Coronary artery (tissue), 2 donors: ENCODE measurements around the gene TRABD2B.

Experiments used
- DNase-seq: peaks from one replicate; pipeline ENCODE4 v3.0.0-alpha.2; 2017; ENCODE audit warnings: low spot score
- H3K27ac ChIP-seq, 2 donors: fragments of 200-600 bp; sonication (generic); one replicate each; pipeline ENCODE4 v1.5.1; 2016 to 2019
- H3K4me3 ChIP-seq: fragments of 200-600 bp; sonication (generic); 2 replicates; pipeline ENCODE4 v1.5.1; 2016; ENCODE audit warnings: mild to moderate bottlenecking, moderate library complexity
- TF ChIP-seq, protein P1 (sequence below): fragments of 200-600 bp; sonication (generic); IDR thresholded peaks from one replicate; pipeline ENCODE4 v1.5.1; 2019; ENCODE audit warnings: antibody characterized with exemption

Gene TRABD2B

DNA sequence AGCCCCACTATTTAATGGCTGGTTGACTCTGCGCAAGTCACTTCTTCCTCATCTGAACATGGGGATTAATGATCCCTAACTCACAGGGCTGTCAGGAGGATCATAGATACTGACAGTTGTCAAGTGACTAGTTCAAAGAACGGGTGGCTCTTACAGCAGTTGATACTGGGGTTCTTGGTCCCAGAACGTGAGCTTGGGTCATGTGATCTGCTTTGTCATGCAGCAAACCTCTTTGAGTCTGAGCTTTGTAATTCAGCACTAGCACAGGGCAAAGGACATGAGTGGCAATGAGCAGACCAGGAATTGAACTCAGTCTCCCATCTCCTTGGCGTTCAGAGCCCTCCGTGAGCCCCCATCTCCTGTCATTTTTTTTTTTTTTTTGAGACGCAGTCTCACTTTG is 64.4 kb downstream of the TRABD2B start:
- DNase-seq: no peak
- no peak overlapping the region for H3K27ac ChIP-seq
- no peak overlapping the region for H3K4me3 ChIP-seq
- TF ChIP-seq, protein P1, sequence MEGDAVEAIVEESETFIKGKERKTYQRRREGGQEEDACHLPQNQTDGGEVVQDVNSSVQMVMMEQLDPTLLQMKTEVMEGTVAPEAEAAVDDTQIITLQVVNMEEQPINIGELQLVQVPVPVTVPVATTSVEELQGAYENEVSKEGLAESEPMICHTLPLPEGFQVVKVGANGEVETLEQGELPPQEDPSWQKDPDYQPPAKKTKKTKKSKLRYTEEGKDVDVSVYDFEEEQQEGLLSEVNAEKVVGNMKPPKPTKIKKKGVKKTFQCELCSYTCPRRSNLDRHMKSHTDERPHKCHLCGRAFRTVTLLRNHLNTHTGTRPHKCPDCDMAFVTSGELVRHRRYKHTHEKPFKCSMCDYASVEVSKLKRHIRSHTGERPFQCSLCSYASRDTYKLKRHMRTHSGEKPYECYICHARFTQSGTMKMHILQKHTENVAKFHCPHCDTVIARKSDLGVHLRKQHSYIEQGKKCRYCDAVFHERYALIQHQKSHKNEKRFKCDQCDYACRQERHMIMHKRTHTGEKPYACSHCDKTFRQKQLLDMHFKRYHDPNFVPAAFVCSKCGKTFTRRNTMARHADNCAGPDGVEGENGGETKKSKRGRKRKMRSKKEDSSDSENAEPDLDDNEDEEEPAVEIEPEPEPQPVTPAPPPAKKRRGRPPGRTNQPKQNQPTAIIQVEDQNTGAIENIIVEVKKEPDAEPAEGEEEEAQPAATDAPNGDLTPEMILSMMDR: no peak

DNA sequence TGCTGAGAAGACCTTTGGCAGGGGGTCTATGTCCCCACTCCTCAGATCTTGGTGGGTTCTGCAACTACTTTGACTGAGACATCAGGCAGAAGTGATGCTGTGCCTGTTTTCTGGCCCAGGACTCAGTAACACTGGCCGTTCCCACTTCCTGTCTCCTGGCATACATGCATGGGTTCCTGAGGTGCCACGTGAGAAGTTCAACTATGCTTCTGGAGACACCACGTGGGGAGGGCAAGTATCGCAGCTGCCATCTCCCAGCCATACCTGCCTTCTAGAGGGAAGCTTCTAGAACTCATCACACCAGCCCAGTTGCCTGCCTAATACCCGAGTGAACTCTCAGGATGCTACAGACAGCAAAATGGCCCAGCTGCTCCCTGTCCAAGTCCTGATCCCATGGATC is 65.8 kb downstream of the TRABD2B start:
- no peak for DNase-seq
- peak overlapping the region in 1 of 2 donors; percentile 6 for H3K27ac ChIP-seq
- TF ChIP-seq, protein P1: no peak
- no peak overlapping the region for H3K4me3 ChIP-seq

DNA sequence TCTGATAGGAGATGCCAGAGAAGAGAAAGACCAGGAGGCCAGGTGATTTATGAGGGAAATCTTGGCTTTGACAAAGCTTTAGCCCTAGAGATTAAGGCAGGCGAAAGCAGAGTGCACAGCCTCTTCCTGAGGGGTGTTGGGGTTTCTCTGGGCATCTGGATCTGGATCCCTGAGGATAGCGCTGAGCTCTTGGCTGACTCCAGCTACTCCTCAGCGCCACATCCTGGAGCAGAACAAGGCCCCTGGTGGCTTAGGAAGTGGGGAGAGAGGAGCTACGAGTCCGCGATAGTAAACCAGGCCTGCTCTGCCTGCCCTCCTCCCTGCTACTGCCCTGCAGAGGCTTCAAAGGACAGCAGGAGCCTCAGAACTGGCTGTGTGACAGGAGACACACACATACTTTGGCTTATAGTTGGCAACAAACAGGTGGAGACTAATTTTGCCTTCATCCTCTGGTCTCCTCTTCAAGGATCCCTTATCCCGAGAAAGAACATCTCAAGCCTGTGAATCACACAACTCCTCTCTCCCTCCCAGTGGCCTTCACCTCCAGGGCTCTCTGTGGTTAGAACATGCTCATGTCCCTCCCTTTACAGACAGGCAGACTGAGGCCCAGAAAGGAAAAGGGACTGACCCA is 66.9 kb downstream of the TRABD2B start:
- Histone ChIP-seq H3K4me3 (no peak overlapping the region), H3K27ac (no peak overlapping the region)
- TF ChIP-seq, protein P1: no peak
- no peak for DNase-seq

DNA sequence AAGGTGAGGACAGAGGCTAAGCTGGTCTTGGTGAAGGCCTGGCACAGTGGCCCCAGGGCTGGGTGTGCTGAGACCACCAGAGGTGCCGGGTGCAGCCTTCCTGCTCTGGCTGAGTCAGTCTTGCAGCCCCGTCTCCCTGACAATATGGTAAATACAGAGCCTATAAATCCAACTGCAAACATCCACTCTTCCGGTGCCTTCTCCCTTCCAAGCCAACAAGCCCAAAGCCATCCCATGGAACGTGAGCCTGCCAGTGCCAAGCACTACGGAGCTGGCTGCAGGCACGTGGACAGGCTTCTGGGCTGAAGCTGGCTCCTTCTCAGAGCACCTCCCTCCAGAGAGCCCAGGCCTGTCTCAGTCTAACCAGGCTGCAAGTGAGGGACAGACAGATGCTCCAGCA is 70.0 kb downstream of the TRABD2B start:
- DNase-seq: no peak
- TF ChIP-seq, protein P1: no peak
- Histone ChIP-seq H3K27ac (peak overlapping the region in 1 of 2 donors; percentile 63), H3K4me3 (no peak overlapping the region)

DNA sequence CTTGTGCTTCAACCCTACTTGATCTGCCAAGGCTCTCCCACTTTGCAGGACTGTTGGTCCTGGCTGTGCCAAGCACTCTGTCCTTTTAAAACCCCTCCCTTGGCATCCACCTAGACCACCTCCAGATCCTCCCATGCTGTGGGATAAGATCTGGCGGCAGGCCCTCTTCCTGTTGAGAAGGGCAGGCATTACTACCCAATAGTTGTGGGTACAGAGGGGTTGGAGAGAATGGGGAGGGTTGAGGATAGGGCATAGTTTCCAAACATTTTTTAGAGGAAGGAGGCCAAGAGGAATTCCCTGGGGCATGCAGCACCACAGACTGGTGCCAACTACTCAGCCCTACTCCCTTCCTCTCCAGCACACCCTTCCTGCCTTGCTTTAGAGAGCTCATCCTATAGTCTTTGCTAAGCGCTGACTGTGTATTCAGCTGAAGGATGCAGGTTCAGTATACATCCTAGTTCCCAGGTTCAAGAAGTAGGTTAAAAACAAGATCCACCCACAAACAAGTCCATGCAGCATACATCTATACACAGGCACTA is 70.7 kb downstream of the TRABD2B start:
- no peak overlapping the region for H3K4me3 ChIP-seq
- H3K27ac ChIP-seq: peak overlapping the region in 1 of 2 donors; percentile 63
- TF ChIP-seq, protein P1: no peak
- no peak for DNase-seq

DNA sequence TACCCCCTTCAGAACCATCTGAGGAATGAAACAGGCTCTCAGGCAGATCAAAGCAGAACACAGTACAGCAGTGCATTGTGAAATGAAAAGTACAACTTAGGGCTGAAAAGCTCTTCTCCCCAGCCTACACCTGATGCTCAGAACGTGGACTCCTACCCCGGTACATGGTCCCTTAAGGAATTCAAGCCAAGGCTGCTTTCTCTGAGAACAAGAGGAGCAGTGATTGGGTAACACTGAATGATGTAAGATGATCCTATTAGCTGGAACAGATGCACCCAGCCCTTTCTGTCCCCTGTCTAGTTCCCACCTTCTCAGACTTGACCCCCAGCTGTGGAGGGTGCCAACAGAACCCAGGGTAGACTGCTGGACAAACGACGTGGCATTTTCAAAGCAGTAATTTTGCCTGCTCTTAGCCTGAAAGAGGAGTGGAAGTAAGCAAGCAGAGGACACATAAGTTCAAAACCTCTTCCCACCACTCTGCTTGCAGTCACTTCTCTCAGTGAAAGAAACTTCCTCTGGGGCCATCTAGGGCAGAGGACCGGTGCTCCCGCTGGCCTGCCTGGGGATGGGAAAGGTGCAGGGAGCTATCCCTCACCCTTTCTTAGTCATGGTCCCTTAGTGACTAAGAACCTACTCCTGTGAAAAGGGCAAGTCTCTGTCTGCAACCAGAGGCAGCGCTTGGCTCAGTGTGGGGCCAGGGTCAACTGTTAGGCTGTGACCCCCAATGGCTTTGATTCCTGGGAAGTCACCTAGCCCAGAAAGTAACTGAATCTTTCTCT is 72.7 kb downstream of the TRABD2B start:
- H3K27ac ChIP-seq: no peak overlapping the region
- TF ChIP-seq, protein P1: no peak
- DNase-seq: no peak
- no peak overlapping the region for H3K4me3 ChIP-seq
